CD8-positive, alpha-beta memory T cell (primary cell): ENCODE measurements around the gene SAMD4A. TPM values are rescaled to one million over a fixed set of nuclear protein-coding genes. Genes with fewer than 3 reads are reported as not detected.
A peak's percentile ranks its signal among the peaks of the same experiment; 100 is the strongest.

Experiments used
- CTCF ChIA-PET: fragments of 350-600 bp; sonication (Branson Sonifier 250); formaldehyde crosslinking; loops from one replicate; lab custom pipeline; 2021; ENCODE audit warnings: antibody characterized with exemption; lab: Charles Lee
- POLR2A ChIA-PET: fragments of 350-600 bp; sonication (Branson Sonifier 250); formaldehyde crosslinking; loops from one replicate; lab custom pipeline; 2021; ENCODE audit warnings: antibody characterized with exemption; lab: Charles Lee
- DNase-seq, 5 donors: peaks; one replicate each; pipeline versions ENCODE4 v3.0.0 to v3.0.0-alpha.2; 2020 to 2022; ENCODE audit warnings: mixed read lengths in 1 of 5
- H3K27ac ChIP-seq: one replicate; pipeline ENCODE4 v1.7.0; 2013; ENCODE audit warnings: low read depth, mild to moderate bottlenecking, low read length, moderate library complexity
- H3K27me3 ChIP-seq: 2 replicates; pipeline ENCODE4 v1.7.0; 2013; ENCODE audit warnings: low read length, mild to moderate bottlenecking; ENCODE audit not compliant: insufficient read depth, poor library complexity, severe bottlenecking
- H3K36me3 ChIP-seq: 2 replicates; pipeline ENCODE4 v1.7.0; 2013; ENCODE audit warnings: mild to moderate bottlenecking, low read length, moderate library complexity; ENCODE audit not compliant: insufficient read depth
- H3K4me1 ChIP-seq: 2 replicates; pipeline ENCODE4 v1.7.0; 2013; ENCODE audit warnings: mild to moderate bottlenecking, low read length, moderate library complexity; ENCODE audit not compliant: insufficient read depth
- H3K4me3 ChIP-seq: 2 replicates; pipeline ENCODE4 v1.7.0; 2013; ENCODE audit warnings: mild to moderate bottlenecking, low read length
- H3K9me3 ChIP-seq: 2 replicates; pipeline ENCODE4 v1.7.0; 2013; ENCODE audit warnings: mild to moderate bottlenecking, low read length
- H3K27ac Mint-ChIP-seq, 8 donors: one replicate each; pipeline ENCODE4 v1.8.0; 2020 to 2021; ENCODE audit warnings: mixed read lengths in 8 of 8, mild to moderate bottlenecking in 6 of 8, inconsistent platforms in 3 of 8, moderate library complexity in 3 of 8
- H3K27me3 Mint-ChIP-seq, 2 donors: one replicate each; pipeline ENCODE4 v1.8.0; 2020 to 2021; ENCODE audit warnings: mixed read lengths in 2 of 2, mild to moderate bottlenecking in 1 of 2, moderate library complexity in 1 of 2
- H3K36me3 Mint-ChIP-seq, 3 donors: one replicate each; pipeline ENCODE4 v1.8.0; 2020 to 2021; ENCODE audit warnings: mixed read lengths in 3 of 3, inconsistent platforms in 1 of 3, mild to moderate bottlenecking in 1 of 3
- H3K4me1 Mint-ChIP-seq, 3 donors: one replicate each; pipeline ENCODE4 v1.8.0; 2020 to 2021; ENCODE audit warnings: mixed read lengths in 3 of 3, inconsistent platforms in 1 of 3, mild to moderate bottlenecking in 1 of 3
- H3K4me3 Mint-ChIP-seq, 7 donors: one replicate each; pipeline ENCODE4 v1.8.0; 2020 to 2021; ENCODE audit warnings: mixed read lengths in 7 of 7, mild to moderate bottlenecking in 6 of 7, moderate library complexity in 4 of 7, inconsistent platforms in 2 of 7
- H3K9me3 Mint-ChIP-seq, 5 donors: one replicate each; pipeline ENCODE4 v1.8.0; 2020 to 2022; ENCODE audit warnings: mixed read lengths in 5 of 5, mild to moderate bottlenecking in 3 of 5, moderate library complexity in 2 of 5, inconsistent platforms in 1 of 5
- polyA plus RNA-seq: library from polyadenylated mRNA; unstranded; fragments of 300-500 nt; fragmentation: Illumina TruSeq; gene quantifications from one replicate; pipeline ENCODE4 v1.2.3, GENCODE V29; 2021
- total RNA-seq, 2 experiments: library from RNA; stranded (reverse); gene quantifications; one replicate each; pipeline ENCODE4 v1.2.3, GENCODE V29; 2021

SAMD4A gene
- total and polyA plus RNA-seq, 3 experiments from 2014 or later = 2.4 to 2.7 TPM; not detected in 1

GRCh38 chr14:54708982-54709381, 142.1 kb downstream of the SAMD4A start:
- no peaks in the 10 kb centered on the region for H3K9me3 Mint-ChIP-seq
- no peak overlapping the region for H3K27ac Mint-ChIP-seq
- Histone ChIP-seq H3K36me3 (no peaks in the 10 kb centered on the region), H3K4me1 (no peaks in the 10 kb centered on the region), H3K27me3 (no peaks in the 10 kb centered on the region), H3K9me3 (no peaks in the 10 kb centered on the region), H3K4me3 (no peak overlapping the region), H3K27ac (no peak overlapping the region)
- no peak overlapping the region for H3K4me3 Mint-ChIP-seq
- ChIA-PET POLR2A (no interaction called here), CTCF (no interaction called here)
- H3K4me1 Mint-ChIP-seq = peaks cover 8 to 22% (median 15%) of the 10 kb centered on the region in 3 donors
- DNase-seq = no peak
- peaks cover 0 to 3% of the 10 kb centered on the region in 2 donors for H3K27me3 Mint-ChIP-seq
- no peaks in the 10 kb centered on the region for H3K36me3 Mint-ChIP-seq

- Mint-ChIP-seq H3K9me3 (no peaks in the 10 kb centered on the region), H3K4me1 (peaks cover 8 to 22% (median 15%) of the 10 kb centered on the region in 3 donors), H3K4me3 (no peak overlapping the region), H3K36me3 (no peaks in the 10 kb centered on the region), H3K27ac (no peak overlapping the region), H3K27me3 (peaks cover 0 to 3% of the 10 kb centered on the region in 2 donors)
- CTCF ChIA-PET = no interaction called here
- Histone ChIP-seq H3K27me3 (no peaks in the 10 kb centered on the region), H3K9me3 (no peaks in the 10 kb centered on the region), H3K36me3 (no peaks in the 10 kb centered on the region), H3K4me3 (no peak overlapping the region), H3K4me1 (no peaks in the 10 kb centered on the region), H3K27ac (no peak overlapping the region)
- no peak for DNase-seq
- POLR2A ChIA-PET = no interaction called here
These were observed 142.5 kb downstream of the SAMD4A start for GRCh38 chr14:54709444-54709843.

DNA sequence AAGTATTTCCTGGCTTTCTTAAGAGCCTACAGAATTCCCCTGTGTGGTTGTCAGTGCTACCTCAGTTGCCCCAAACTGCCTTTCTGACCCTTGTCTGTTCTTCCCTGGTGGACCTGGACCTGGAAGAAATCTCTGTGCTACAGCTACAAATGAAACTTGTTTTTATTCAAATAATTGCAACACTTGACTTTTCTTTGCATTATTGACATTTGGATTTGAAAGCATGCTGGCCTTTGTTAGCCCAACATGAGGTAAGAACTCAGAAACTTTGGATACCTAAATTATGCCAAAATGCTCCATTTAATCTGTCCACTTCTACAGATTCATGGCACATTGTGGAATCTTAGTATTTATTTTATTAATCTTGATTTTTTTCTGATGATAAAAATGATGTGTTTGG, 142.9 kb downstream of the SAMD4A start:
- DNase-seq = no peak
- Mint-ChIP-seq H3K27me3 (peaks cover 0 to 3% of the 10 kb centered on the region in 2 donors), H3K4me3 (no peak overlapping the region), H3K9me3 (no peaks in the 10 kb centered on the region), H3K36me3 (no peaks in the 10 kb centered on the region), H3K27ac (no peak overlapping the region), H3K4me1 (peaks cover 8 to 22% (median 15%) of the 10 kb centered on the region in 3 donors)
- no peaks in the 10 kb centered on the region for H3K27me3 ChIP-seq
- no peak overlapping the region for H3K27ac ChIP-seq
- no peaks in the 10 kb centered on the region for H3K4me1 ChIP-seq
- ChIA-PET CTCF (interaction anchor here (0.8 kb wide), 1 partner anchor 16 kb away, joined by 3 read pairs; no protein-coding TSS in a partner anchor), POLR2A (no interaction called here)
- no peaks in the 10 kb centered on the region for H3K9me3 ChIP-seq
- H3K4me3 ChIP-seq = no peak overlapping the region
- H3K36me3 ChIP-seq = no peaks in the 10 kb centered on the region

DNA sequence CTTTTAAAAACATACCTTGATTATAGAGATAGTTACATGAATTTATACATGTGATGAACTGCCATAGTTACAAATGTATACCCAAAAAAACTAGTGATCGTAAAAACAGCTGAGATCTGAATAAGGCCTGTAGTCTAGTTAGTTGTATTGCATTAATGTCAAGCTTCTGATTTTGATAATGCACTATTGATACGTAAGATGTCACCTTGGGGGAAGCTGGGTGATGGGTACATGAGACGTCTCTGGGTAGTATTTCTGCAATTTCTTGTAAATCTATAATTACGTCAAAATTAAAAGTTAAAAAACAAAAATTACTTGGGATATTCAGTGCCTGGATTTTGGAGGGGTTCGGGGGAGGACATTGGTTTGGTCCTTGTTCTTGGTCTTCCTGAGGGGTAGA, 144.4 kb downstream of the SAMD4A start:
- Mint-ChIP-seq H3K4me1 (peaks cover 8 to 22% (median 15%) of the 10 kb centered on the region in 3 donors), H3K4me3 (no peak overlapping the region), H3K9me3 (no peaks in the 10 kb centered on the region), H3K27me3 (no peaks in the 10 kb centered on the region), H3K36me3 (no peaks in the 10 kb centered on the region), H3K27ac (no peak overlapping the region)
- Histone ChIP-seq H3K27me3 (no peaks in the 10 kb centered on the region), H3K4me3 (no peak overlapping the region), H3K4me1 (no peaks in the 10 kb centered on the region), H3K27ac (no peak overlapping the region), H3K9me3 (no peaks in the 10 kb centered on the region), H3K36me3 (no peaks in the 10 kb centered on the region)
- DNase-seq = no peak
- CTCF ChIA-PET = no interaction called here
- POLR2A ChIA-PET = no interaction called here

DNA sequence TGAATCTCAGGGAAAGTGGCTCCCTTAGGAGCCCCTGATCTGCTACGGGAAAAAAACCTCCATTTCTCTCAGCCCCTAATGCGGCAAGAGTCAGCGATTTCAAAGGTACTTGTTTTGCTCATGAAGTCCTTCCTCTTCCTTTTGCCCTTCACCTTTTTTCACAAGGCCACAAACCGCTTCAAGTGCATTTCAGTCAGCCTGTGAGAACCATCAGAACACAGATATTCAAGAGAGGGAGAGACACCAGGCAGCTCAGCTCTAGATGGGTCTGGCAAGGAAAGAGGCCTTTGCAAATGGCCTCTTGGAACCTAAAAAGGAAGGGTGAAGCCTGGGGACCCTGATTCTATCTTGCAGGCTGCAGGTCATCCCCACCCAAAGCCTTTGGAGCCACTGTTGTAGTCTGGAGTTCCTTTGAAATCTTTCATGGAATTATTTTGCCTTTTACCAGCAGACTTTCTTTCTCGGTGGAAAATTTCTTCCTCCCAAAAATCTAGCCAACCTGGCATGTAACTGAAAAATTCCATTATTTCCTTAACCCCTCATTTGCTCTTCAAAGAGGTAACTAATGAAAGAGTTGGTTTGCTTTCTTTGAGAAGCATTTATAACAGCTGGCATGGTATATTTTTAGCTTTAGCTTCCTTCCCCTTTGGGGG, 145.0 kb downstream of the SAMD4A start:
- peak in 1 of 5 donors; percentile 8 for DNase-seq
- POLR2A ChIA-PET = no interaction called here
- no peaks in the 10 kb centered on the region for H3K27me3 ChIP-seq
- H3K4me1 ChIP-seq = no peaks in the 10 kb centered on the region
- Mint-ChIP-seq H3K36me3 (no peaks in the 10 kb centered on the region), H3K4me3 (peak overlapping the region in 1 of 7 donors; percentile 1), H3K9me3 (no peaks in the 10 kb centered on the region), H3K27ac (no peak overlapping the region), H3K27me3 (peaks cover 4% of the 10 kb centered on the region in 2 donors), H3K4me1 (peaks cover 8 to 22% (median 15%) of the 10 kb centered on the region in 3 donors)
- no peaks in the 10 kb centered on the region for H3K9me3 ChIP-seq
- no peaks in the 10 kb centered on the region for H3K36me3 ChIP-seq
- no peak overlapping the region for H3K4me3 ChIP-seq
- no peak overlapping the region for H3K27ac ChIP-seq
- CTCF ChIA-PET = no interaction called here

GRCh38 chr14:54712465-54713200, 145.7 kb downstream of the SAMD4A start:
- Histone ChIP-seq H3K27ac (no peak overlapping the region), H3K27me3 (no peaks in the 10 kb centered on the region), H3K4me1 (no peaks in the 10 kb centered on the region), H3K36me3 (no peaks in the 10 kb centered on the region), H3K4me3 (no peak overlapping the region), H3K9me3 (no peaks in the 10 kb centered on the region)
- Mint-ChIP-seq H3K4me1 (peaks cover 8 to 22% (median 15%) of the 10 kb centered on the region in 3 donors), H3K27me3 (peaks cover 4 to 5% of the 10 kb centered on the region in 2 donors), H3K36me3 (no peaks in the 10 kb centered on the region), H3K4me3 (no peak overlapping the region), H3K27ac (peak overlapping the region in 1 of 8 donors; percentile 7), H3K9me3 (no peaks in the 10 kb centered on the region)
- ChIA-PET CTCF (interaction anchor here (1.1 kb wide), 1 partner anchor 17 kb away, joined by 3 read pairs; no protein-coding TSS in a partner anchor), POLR2A (no interaction called here)
- DNase-seq = no peak

GRCh38 chr14:54713379-54713778, 146.5 kb downstream of the SAMD4A start:
- no peak for DNase-seq
- ChIA-PET CTCF (interaction anchor here (1.1 kb wide), 1 partner anchor 18 kb away, joined by 3 read pairs; no protein-coding TSS in a partner anchor), POLR2A (no interaction called here)
- Mint-ChIP-seq H3K9me3 (no peaks in the 10 kb centered on the region), H3K4me3 (no peak overlapping the region), H3K27ac (no peak overlapping the region), H3K36me3 (no peaks in the 10 kb centered on the region), H3K4me1 (peaks cover 8 to 22% (median 15%) of the 10 kb centered on the region in 3 donors), H3K27me3 (peaks cover 6 to 10% of the 10 kb centered on the region in 2 donors)
- Histone ChIP-seq H3K27ac (no peak overlapping the region), H3K9me3 (no peaks in the 10 kb centered on the region), H3K4me1 (no peaks in the 10 kb centered on the region), H3K36me3 (no peaks in the 10 kb centered on the region), H3K4me3 (no peak overlapping the region), H3K27me3 (no peaks in the 10 kb centered on the region)

DNA sequence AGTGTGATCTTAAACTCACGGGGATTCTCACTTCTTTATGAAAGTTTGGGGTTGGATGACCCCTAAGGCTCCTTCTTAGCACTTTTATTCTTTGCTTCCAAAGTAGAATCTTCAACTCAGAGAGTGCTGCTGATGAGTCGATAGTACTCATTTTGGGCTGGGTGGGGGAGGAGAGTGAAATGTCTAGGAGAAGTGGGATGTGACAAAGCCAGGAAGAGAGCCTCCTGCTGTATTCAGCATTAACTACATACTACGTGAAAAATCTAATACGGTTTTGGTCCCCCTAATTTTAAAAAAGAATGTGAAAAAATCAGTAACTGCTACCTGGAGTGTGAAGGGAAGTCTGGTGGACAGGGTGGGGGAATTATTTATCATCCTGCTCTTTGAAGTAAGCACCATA, 148.3 kb downstream of the SAMD4A start:
- Histone ChIP-seq H3K4me3 (no peak overlapping the region), H3K9me3 (no peaks in the 10 kb centered on the region), H3K36me3 (no peaks in the 10 kb centered on the region), H3K27ac (no peak overlapping the region), H3K4me1 (no peaks in the 10 kb centered on the region), H3K27me3 (no peaks in the 10 kb centered on the region)
- no peak for DNase-seq
- Mint-ChIP-seq H3K36me3 (no peaks in the 10 kb centered on the region), H3K27me3 (peaks cover 9 to 21% of the 10 kb centered on the region in 2 donors), H3K4me1 (peaks cover 8 to 18% (median 15%) of the 10 kb centered on the region in 3 donors), H3K27ac (no peak overlapping the region), H3K4me3 (no peak overlapping the region), H3K9me3 (no peaks in the 10 kb centered on the region)
- ChIA-PET CTCF (no interaction called here), POLR2A (no interaction called here)
